GM18951 (cell line): ENCODE data around the gene RPS3.

Experiments
- POLR2A ChIP-seq: IDR thresholded peaks from 4 replicates; pipeline ENCODE4 v1.6.1; 2011; ENCODE audit warnings: mild to moderate bottlenecking; ENCODE audit not compliant: insufficient read length, insufficient read depth; ENCODE audit errors: extremely low read depth
- in situ Hi-C: fragments of 300-500 bp; cut with MboI; formaldehyde crosslinking; loops from one replicate; pipeline ENCODE4 v1.12.0; 2022; ENCODE audit warnings: low sequenced_read_pairs, mixed read lengths, inconsistent platforms; ENCODE audit not compliant: unreplicated experiment

Gene RPS3

GRCh38 chr11:75440960-75441803 is 41.9 kb downstream of the RPS3 start:
- in situ Hi-C loops = no loop called here
- no peak for TF ChIP-seq POLR2A

DNA sequence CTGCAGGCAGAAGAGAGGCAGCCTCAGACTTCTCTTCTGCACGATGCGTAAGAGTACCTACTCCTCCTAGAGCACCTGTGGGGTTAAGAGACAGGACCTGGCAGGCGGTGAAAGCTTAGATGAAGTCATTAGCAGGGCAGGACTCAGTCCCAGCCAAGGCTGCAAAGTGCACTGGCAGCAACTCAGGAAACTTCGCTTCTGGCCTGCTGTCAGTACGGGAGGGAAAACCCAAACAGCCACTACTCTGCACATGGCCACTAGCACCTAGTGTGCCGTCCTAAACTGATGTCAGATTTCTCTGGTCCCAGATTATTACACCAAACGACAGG is 42.5 kb downstream of the RPS3 start:
- no peak for TF ChIP-seq POLR2A
- in situ Hi-C loops = no loop called here

GRCh38 chr11:75442161-75442885 is 43.0 kb downstream of the RPS3 start:
- TF ChIP-seq POLR2A = no peak
- in situ Hi-C loops = no loop called here

GRCh38 chr11:75443043-75443442 is 43.7 kb downstream of the RPS3 start:
- in situ Hi-C loops = no loop called here
- TF ChIP-seq POLR2A = no peak

DNA sequence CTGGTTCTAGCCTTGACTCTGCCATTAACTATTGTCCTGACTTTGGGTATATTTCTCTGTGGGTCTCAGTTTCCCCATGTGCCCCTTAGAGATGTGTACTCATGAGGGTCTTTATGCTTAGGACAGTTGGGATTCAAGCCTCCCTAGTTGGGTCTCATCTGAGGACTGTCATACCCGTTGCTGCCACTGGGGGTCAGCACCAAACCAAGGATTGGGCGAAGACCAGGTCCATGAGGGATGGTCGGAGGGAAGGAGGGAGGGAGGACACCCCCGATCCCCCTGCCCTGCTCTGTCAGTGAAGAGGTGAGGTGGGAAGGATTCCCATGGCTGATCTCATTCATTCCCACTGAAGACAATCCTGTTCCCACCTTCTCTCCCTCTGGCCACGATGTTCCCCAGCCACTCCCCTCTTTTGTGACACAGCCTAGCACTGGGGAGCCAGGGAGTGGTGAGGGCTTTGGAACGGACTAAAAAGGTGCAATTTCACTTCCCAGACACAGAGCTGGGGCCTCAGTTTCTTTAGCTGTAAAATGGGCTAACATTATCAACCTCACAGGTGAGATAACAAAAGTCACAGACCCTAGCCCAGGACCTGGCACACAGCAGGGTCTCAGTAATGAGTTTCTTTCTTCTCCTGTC is 46.1 kb downstream of the RPS3 start:
- in situ Hi-C loops = loop anchor here (5.0 kb wide), 1 partner anchor 87 kb away; no protein-coding TSS in a partner anchor
- TF ChIP-seq POLR2A = no peak

GRCh38 chr11:75447415-75447814 is 48.1 kb downstream of the RPS3 start:
- in situ Hi-C loops = loop anchor here (5.0 kb wide), 1 partner anchor 85 kb away; no protein-coding TSS in a partner anchor
- no peak for TF ChIP-seq POLR2A

GRCh38 chr11:75449271-75449670 is 50.0 kb downstream of the RPS3 start:
- no peak for TF ChIP-seq POLR2A
- in situ Hi-C loops = loop anchor here (5.0 kb wide), 1 partner anchor 83 kb away; no protein-coding TSS in a partner anchor

DNA sequence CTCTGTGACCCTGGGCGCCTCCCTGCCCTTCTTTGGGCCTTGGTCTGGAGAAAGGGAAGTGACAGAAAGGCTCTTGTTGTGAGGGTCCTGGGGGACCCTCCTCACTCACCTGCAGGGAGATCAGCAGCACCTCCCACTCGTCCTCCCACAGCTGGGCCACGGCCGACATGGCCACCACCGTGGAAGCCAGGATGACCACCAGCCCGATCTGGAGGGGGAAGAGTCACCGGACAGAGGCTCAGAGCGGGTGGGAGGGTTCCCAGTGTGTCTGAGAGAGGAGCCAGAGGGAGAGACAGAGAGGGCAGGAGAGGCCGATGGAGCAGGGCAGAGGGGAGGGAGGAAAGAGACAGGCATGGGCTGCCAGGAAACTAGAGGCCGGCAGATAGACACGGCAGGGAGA is 50.5 kb downstream of the RPS3 start:
- in situ Hi-C loops = loop anchor here (5.0 kb wide), 1 partner anchor 83 kb away; no protein-coding TSS in a partner anchor
- TF ChIP-seq POLR2A = no peak

- in situ Hi-C loops = no loop called here
- TF ChIP-seq POLR2A = no peak
Observed at GRCh38 chr11:75450236-75450635, 50.9 kb downstream of the RPS3 start.

DNA sequence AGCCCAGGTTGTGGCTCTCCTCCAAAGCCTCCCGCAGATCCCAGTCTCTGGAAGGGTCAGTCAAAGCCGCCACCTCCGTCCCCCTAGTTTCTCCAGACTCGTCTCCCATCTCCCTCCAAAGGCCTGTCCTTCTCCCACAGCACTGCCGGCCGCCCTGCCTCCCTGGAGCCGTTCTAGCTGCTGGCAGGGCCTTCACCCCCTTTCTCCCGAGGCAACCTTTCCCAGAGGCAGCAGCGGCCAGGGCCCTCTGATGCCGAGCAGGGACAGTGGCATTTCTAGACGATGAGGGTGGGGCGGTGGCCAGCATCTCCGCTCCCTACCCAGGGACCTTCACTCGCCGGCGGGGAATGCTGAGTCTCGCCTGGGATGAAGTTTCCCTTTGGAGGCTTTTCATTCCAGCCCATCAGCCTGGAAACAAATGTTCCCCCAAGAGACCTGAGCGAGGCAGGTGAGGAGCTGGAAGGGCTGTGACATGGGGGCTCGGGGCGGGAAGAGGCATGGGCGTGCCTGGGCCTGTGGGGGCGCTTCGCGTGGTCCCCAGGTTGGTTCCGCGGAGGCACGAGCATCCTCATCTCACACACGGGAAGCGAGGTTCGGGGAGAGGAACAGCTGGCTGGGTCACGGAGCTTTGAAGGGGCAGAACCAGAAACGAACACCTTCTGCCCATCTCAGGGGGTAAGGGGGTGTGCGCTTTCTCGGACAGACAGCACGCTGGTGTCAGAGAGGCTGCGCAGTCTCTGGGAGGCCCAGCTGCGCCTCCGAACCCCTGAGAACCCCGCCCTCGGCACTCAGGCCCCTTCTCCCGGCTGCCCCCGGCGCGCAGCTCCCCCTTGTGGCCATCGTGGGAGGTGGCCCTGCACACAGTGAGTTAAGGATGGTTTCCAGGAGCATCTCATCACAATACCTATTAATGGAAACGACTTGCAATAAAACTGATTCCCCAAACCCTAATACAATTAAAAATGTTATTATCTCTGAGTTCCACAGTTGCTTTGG is 51.8 kb downstream of the RPS3 start:
- no peak for TF ChIP-seq POLR2A
- in situ Hi-C loops = no loop called here

DNA sequence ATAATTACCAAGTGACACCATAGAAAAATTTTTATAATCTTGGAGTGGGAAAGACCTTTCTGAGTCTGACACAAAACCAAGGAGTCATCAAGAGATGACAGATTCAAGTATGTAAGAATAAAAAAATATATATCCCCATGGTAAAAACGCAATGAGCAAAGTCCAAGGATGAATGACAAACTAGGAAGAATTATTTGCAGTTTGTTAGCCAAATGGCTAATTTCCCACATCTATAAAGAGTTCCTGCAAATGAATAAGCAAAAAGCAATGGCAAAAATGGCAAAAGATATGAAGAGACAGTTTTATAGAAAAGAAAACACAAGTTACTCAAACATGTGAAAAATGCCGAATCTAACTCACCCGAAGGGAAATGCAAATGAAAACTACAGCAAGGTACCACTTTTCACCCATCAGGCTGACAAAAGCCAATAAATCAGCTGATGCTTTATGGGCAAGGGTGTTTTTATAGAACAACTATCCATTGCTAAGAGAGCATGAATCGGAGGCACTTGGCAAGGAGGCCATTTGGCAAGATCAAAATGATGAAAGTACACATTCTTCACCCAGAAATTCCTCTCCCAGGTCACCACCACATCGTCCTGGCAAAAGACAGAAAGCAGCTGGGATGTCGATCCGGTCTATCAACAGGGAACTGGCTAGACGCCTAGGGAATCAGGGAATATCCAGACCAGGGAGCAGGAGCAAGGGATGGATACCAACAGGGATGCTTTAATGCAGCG is 54.8 kb downstream of the RPS3 start:
- in situ Hi-C loops = no loop called here

GRCh38 chr11:75454987-75455386 is 55.7 kb downstream of the RPS3 start:
- TF ChIP-seq POLR2A = no peak
- in situ Hi-C loops = no loop called here

More for the DNA sequence above, 54.8 kb downstream of the RPS3 start:
- TF ChIP-seq POLR2A = no peak
